HEK293 (cell line): ENCODE data around the gene NRP2.

Experiments
- CTCF ChIA-PET: fragments of 350-600 bp; formaldehyde crosslinking; extraction: SDS; loops from one replicate; lab custom pipeline; 2021; ENCODE audit warnings: antibody characterized with exemption; lab: Yijun Ruan, JAX
- POLR2A ChIA-PET: fragments of 300-600 bp; formaldehyde crosslinking; extraction: SDS; loops from one replicate; lab custom pipeline; 2020; ENCODE audit warnings: antibody characterized with exemption, inconsistent platforms; lab: Yijun Ruan, JAX
- H3K27ac ChIP-seq: fragments of 200-500 bp; sonication (Bioruptor generic); 2 replicates; pipeline ENCODE4 v1.5.1; 2014; ENCODE audit warnings: low read depth, low read length, control low read depth, inconsistent platforms; ENCODE audit errors: extremely low read depth
- H3K36me3 ChIP-seq, 2 experiments: fragments of 200-500 bp in 1 of 2; sonication (Bioruptor generic) in 1 of 2; 1 replicate in 1 of 2; 2 replicates in 1 of 2; pipeline ENCODE4 v1.5.1; 2014 to 2017; ENCODE audit warnings: inconsistent platforms in 2 of 2, low read length in 2 of 2; ENCODE audit not compliant: control insufficient read depth in 2 of 2, insufficient read depth in 1 of 2
- H3K4me1 ChIP-seq: fragments of 200-500 bp; sonication (Bioruptor generic); 2 replicates; pipeline ENCODE4 v1.5.1; 2014; ENCODE audit warnings: mild to moderate bottlenecking, low read length, inconsistent platforms; ENCODE audit not compliant: control insufficient read depth, insufficient read depth
- H3K4me3 ChIP-seq: 2 replicates; pipeline ENCODE4 v1.5.1; 2011; ENCODE audit warnings: low read depth, mild to moderate bottlenecking, control low read depth, low read length, moderate library complexity
- H3K9me3 ChIP-seq: fragments of 200-500 bp; sonication (Bioruptor generic); 2 replicates; pipeline ENCODE4 v1.5.1; 2014; ENCODE audit warnings: low read depth, low read length, inconsistent platforms; ENCODE audit not compliant: control insufficient read depth, insufficient read depth
- BCL11A ChIP-seq: fragments of 450-650 bp; formaldehyde crosslinking; IDR thresholded peaks from 2 replicates; pipeline ENCODE4 v1.5.1; 2016; ENCODE audit warnings: low read depth, missing biosample characterization, missing genetic modification characterization
- HOXC10 ChIP-seq: sonication (generic); formaldehyde crosslinking; IDR thresholded peaks from 2 replicates; pipeline ENCODE4 v1.8.1; 2023; ENCODE audit warnings: mild to moderate bottlenecking, missing genetic modification reagents
- IKZF3 ChIP-seq: fragments of 450-650 bp; IDR thresholded peaks from 2 replicates; pipeline ENCODE4 v1.5.0; 2018; ENCODE audit warnings: missing biosample characterization, mild to moderate bottlenecking, missing genetic modification characterization, moderate library complexity
- KLF17 ChIP-seq: fragments of 450-650 bp; formaldehyde crosslinking; IDR thresholded peaks from 2 replicates; pipeline ENCODE4 v1.5.1; 2016; ENCODE audit warnings: missing biosample characterization, missing genetic modification characterization
- KLF9 ChIP-seq: fragments of 450-650 bp; formaldehyde crosslinking; IDR thresholded peaks from 2 replicates; pipeline ENCODE4 v1.5.1; 2016; ENCODE audit warnings: missing biosample characterization, missing genetic modification characterization, low read depth
- MEIS1 ChIP-seq: sonication (generic); formaldehyde crosslinking; IDR thresholded peaks from 2 replicates; pipeline ENCODE4 v1.8.1; 2022; ENCODE audit warnings: missing genetic modification reagents, mild to moderate bottlenecking, borderline replicate concordance
- PRDM4 ChIP-seq: fragments of 450-650 bp; formaldehyde crosslinking; IDR thresholded peaks from 2 replicates; pipeline ENCODE4 v1.5.1; 2017; ENCODE audit warnings: missing biosample characterization, missing genetic modification characterization
- REST ChIP-seq: fragments of 450-650 bp; formaldehyde crosslinking; IDR thresholded peaks from 2 replicates; pipeline ENCODE4 v1.5.1; 2016; ENCODE audit warnings: missing biosample characterization, missing genetic modification characterization
- ZNF16 ChIP-seq: fragments of 450-650 bp; formaldehyde crosslinking; IDR thresholded peaks from 2 replicates; pipeline ENCODE4 v1.5.1; 2016; ENCODE audit warnings: low read depth, missing biosample characterization, missing genetic modification characterization
- ZNF169 ChIP-seq: fragments of 450-650 bp; formaldehyde crosslinking; IDR thresholded peaks from 2 replicates; pipeline ENCODE4 v1.5.1; 2016; ENCODE audit warnings: missing biosample characterization, missing genetic modification characterization
- ZNF184 ChIP-seq: fragments of 450-650 bp; IDR thresholded peaks from 2 replicates; pipeline ENCODE4 v1.5.1; 2018; ENCODE audit warnings: missing biosample characterization, mild to moderate bottlenecking, missing genetic modification characterization
- ZNF350 ChIP-seq: fragments of 450-650 bp; formaldehyde crosslinking; IDR thresholded peaks from 2 replicates; pipeline ENCODE4 v1.5.0; 2017; ENCODE audit warnings: missing biosample characterization, mild to moderate bottlenecking, missing genetic modification characterization
- ZNF514 ChIP-seq: fragments of 450-650 bp; formaldehyde crosslinking; IDR thresholded peaks from 2 replicates; pipeline ENCODE4 v1.5.1; 2016; ENCODE audit warnings: missing biosample characterization, missing genetic modification characterization
- ZNF571 ChIP-seq: fragments of 450-650 bp; formaldehyde crosslinking; IDR thresholded peaks from 2 replicates; pipeline ENCODE4 v1.5.0; 2017; ENCODE audit warnings: missing biosample characterization, missing genetic modification characterization
- ZNF596 ChIP-seq: fragments of 450-650 bp; IDR thresholded peaks from 2 replicates; pipeline ENCODE4 v1.5.0; 2018; ENCODE audit warnings: missing biosample characterization, mild to moderate bottlenecking, missing genetic modification characterization, moderate library complexity
- ZNF624 ChIP-seq: fragments of 450-650 bp; formaldehyde crosslinking; IDR thresholded peaks from 2 replicates; pipeline ENCODE4 v1.5.1; 2017; ENCODE audit warnings: missing biosample characterization, missing genetic modification characterization
- ZNF658 ChIP-seq: fragments of 450-650 bp; formaldehyde crosslinking; IDR thresholded peaks from 2 replicates; pipeline ENCODE4; 2016; ENCODE audit warnings: missing biosample characterization, missing genetic modification characterization
- ZNF677 ChIP-seq: fragments of 450-650 bp; IDR thresholded peaks from 2 replicates; pipeline ENCODE4 v1.5.0; 2018; ENCODE audit warnings: missing biosample characterization, mild to moderate bottlenecking, missing genetic modification characterization, moderate library complexity
- TF ChIP-seq, protein P1 (sequence below): fragments of 450-650 bp; formaldehyde crosslinking; IDR thresholded peaks from 2 replicates; pipeline ENCODE4 v1.5.1; 2016; ENCODE audit warnings: missing biosample characterization, missing genetic modification characterization
- TF ChIP-seq, protein P2 (sequence below): fragments of 450-650 bp; formaldehyde crosslinking; IDR thresholded peaks from 2 replicates; pipeline ENCODE4 v1.5.1; 2017; ENCODE audit warnings: missing biosample characterization, missing genetic modification characterization

NRP2 gene

GRCh38 chr2:205650450-205650849 lies 31.9 kb upstream of the NRP2 start:
- Histone ChIP-seq H3K27ac (no peak overlapping the region), H3K36me3 (no peaks in the 10 kb centered on the region), H3K9me3 (no peaks in the 10 kb centered on the region), H3K4me3 (no peak overlapping the region), H3K4me1 (no peaks in the 10 kb centered on the region)
- TF ChIP-seq REST (no peak), MEIS1 (CRISPR knock-in tag) (no peak), ZNF677 (tag by site-specific recombination) (no peak), ZNF658 (tag by site-specific recombination) (no peak), ZNF350 (tag by site-specific recombination) (no peak), IKZF3 (no peak), ZNF514 (tag by site-specific recombination) (no peak), HOXC10 (no peak), PRDM4 (tag by site-specific recombination) (no peak), ZNF16 (tag by site-specific recombination) (no peak), ZNF169 (tag by site-specific recombination) (no peak), BCL11A (tag by site-specific recombination) (no peak), ZNF571 (tag by site-specific recombination) (no peak)
- TF ChIP-seq, protein P1, sequence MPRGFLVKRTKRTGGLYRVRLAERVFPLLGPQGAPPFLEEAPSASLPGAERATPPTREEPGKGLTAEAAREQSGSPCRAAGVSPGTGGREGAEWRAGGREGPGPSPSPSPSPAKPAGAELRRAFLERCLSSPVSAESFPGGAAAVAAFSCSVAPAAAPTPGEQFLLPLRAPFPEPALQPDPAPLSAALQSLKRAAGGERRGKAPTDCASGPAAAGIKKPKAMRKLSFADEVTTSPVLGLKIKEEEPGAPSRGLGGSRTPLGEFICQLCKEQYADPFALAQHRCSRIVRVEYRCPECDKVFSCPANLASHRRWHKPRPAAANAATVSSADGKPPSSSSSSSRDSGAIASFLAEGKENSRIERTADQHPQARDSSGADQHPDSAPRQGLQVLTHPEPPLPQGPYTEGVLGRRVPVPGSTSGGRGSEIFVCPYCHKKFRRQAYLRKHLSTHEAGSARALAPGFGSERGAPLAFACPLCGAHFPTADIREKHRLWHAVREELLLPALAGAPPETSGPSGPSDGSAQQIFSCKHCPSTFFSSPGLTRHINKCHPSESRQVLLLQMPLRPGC (tag by site-specific recombination): no peak
- TF ChIP-seq, protein P2, sequence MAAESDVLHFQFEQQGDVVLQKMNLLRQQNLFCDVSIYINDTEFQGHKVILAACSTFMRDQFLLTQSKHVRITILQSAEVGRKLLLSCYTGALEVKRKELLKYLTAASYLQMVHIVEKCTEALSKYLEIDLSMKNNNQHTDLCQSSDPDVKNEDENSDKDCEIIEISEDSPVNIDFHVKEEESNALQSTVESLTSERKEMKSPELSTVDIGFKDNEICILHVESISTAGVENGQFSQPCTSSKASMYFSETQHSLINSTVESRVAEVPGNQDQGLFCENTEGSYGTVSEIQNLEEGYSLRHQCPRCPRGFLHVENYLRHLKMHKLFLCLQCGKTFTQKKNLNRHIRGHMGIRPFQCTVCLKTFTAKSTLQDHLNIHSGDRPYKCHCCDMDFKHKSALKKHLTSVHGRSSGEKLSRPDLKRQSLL (tag by site-specific recombination): no peak
- ChIA-PET CTCF (interaction anchor here (0.7 kb wide), 1 partner anchor 25 kb away, joined by 3 read pairs; no protein-coding TSS in a partner anchor), POLR2A (no interaction called here)

DNA sequence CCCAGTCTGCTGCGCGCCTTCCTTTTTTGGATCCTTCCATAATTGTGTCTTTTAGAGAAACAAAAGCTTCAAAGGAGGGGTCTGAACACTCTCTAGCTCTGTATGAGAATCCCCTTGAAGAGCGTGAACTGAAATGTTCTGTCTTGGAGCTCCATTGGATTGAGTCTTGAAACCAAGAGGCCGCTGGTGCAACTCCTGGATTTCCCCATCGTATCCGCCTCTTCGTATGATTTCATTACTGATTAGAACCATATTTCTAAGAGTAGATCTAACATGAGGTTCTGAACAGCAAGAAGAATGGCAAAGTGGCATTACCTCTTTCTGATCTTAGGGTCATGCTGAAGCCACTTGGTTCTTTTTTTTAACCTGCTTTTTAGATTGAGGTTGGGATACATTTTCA lies 31.4 kb upstream of the NRP2 start:
- CTCF ChIA-PET: interaction anchor here (0.7 kb wide), 2 partner anchors 25 to 34 kb away, joined by 3 read pairs; no protein-coding TSS in a partner anchor
- no peak overlapping the region for H3K27ac ChIP-seq
- TF ChIP-seq ZNF184 (tag by site-specific recombination) (no peak), KLF17 (no peak), KLF9 (tag by site-specific recombination) (no peak), ZNF624 (no peak), ZNF596 (tag by site-specific recombination) (no peak)
- TF ChIP-seq, all 188 proteins: peak for 0
- H3K9me3 ChIP-seq: no peaks in the 10 kb centered on the region
- H3K36me3 ChIP-seq: no peaks in the 10 kb centered on the region
- POLR2A ChIA-PET: no interaction called here
- H3K4me1 ChIP-seq: no peaks in the 10 kb centered on the region
- H3K4me3 ChIP-seq: no peak overlapping the region
